CD4-positive, CD25-positive, alpha-beta regulatory T cell (primary cell): ENCODE data around the gene SLC1A1. TPM values are rescaled to one million over a fixed set of nuclear protein-coding genes. Genes with fewer than 3 reads are reported as not detected.
A peak's percentile ranks its signal among the peaks of the same experiment; 100 is the strongest.

Source experiments
- ATAC-seq, 2 donors: fragments of 150-1000 bp; cut with Tn5 transposase; one replicate each; pipeline ENCODE4 v1.10.0; 2021; ENCODE audit warnings: low read depth in 2 of 2, moderate number of reproducible peaks in 2 of 2, moderate library complexity in 1 of 2
- DNase-seq, 3 donors: peaks; one replicate each; pipeline versions ENCODE4 v3.0.0 to v3.0.0-alpha.2; 2012 to 2022; ENCODE audit warnings: mixed read lengths in 1 of 3
- H3K27ac ChIP-seq: one replicate; pipeline ENCODE4 v1.7.0; 2013; ENCODE audit warnings: mild to moderate bottlenecking, low read length; ENCODE audit not compliant: insufficient read depth, poor library complexity, severe bottlenecking
- H3K27me3 ChIP-seq: one replicate; pipeline ENCODE4 v1.7.0; 2013; ENCODE audit warnings: low read length; ENCODE audit not compliant: control insufficient read depth, insufficient read depth
- H3K36me3 ChIP-seq: one replicate; pipeline ENCODE4 v1.7.0; 2013; ENCODE audit warnings: mild to moderate bottlenecking, low read length, moderate library complexity; ENCODE audit not compliant: control insufficient read depth, insufficient read depth
- H3K4me1 ChIP-seq: 2 replicates; pipeline ENCODE4 v1.7.0; 2013; ENCODE audit warnings: mild to moderate bottlenecking, low read length; ENCODE audit not compliant: insufficient read depth, control insufficient read depth, poor library complexity, severe bottlenecking
- H3K4me3 ChIP-seq: one replicate; pipeline ENCODE4 v1.7.0; 2013; ENCODE audit warnings: low read depth, mild to moderate bottlenecking, low read length, moderate library complexity
- H3K9me3 ChIP-seq, 2 experiments: 1 replicate in 1 of 2; 2 replicates in 1 of 2; pipeline ENCODE4 v1.7.0; 2013; ENCODE audit warnings: low read length in 2 of 2, mild to moderate bottlenecking in 1 of 2, moderate library complexity in 1 of 2; ENCODE audit not compliant: control insufficient read depth in 2 of 2
- H3K27ac Mint-ChIP-seq, 3 donors: one replicate each; pipeline ENCODE4 v1.8.0; 2020 to 2022; ENCODE audit warnings: mild to moderate bottlenecking in 3 of 3, mixed read lengths in 3 of 3, moderate library complexity in 2 of 3
- H3K27me3 Mint-ChIP-seq: one replicate; pipeline ENCODE4 v1.8.0; 2022; ENCODE audit warnings: mild to moderate bottlenecking, mixed read lengths
- H3K36me3 Mint-ChIP-seq: one replicate; pipeline ENCODE4 v1.8.0; 2020; ENCODE audit warnings: mixed read lengths
- H3K4me1 Mint-ChIP-seq, 4 donors: one replicate each; pipeline ENCODE4 v1.8.0; 2020 to 2022; ENCODE audit warnings: mixed read lengths in 4 of 4, mild to moderate bottlenecking in 1 of 4
- H3K4me3 Mint-ChIP-seq, 4 donors: one replicate each; pipeline ENCODE4 v1.8.0; 2020 to 2022; ENCODE audit warnings: mild to moderate bottlenecking in 4 of 4, mixed read lengths in 4 of 4, moderate library complexity in 3 of 4
- H3K9me3 Mint-ChIP-seq, 7 donors: one replicate each; pipeline ENCODE4 v1.8.0; 2020 to 2022; ENCODE audit warnings: mixed read lengths in 7 of 7, mild to moderate bottlenecking in 3 of 7, moderate library complexity in 2 of 7
- polyA plus RNA-seq, 4 donors: library from polyadenylated mRNA; unstranded; fragments of 300-500 nt; fragmentation: Illumina TruSeq; gene quantifications; one replicate each; pipeline ENCODE4 v1.2.3, GENCODE V29; 2021
- total RNA-seq: library from RNA; stranded (reverse); gene quantifications from one replicate; pipeline ENCODE4 v1.2.3, GENCODE V29; 2022

The SLC1A1 gene
- total and polyA plus RNA-seq, 5 donors from 2014 or later, result 0.37 to 3.3 (median 1.3) TPM

DNA sequence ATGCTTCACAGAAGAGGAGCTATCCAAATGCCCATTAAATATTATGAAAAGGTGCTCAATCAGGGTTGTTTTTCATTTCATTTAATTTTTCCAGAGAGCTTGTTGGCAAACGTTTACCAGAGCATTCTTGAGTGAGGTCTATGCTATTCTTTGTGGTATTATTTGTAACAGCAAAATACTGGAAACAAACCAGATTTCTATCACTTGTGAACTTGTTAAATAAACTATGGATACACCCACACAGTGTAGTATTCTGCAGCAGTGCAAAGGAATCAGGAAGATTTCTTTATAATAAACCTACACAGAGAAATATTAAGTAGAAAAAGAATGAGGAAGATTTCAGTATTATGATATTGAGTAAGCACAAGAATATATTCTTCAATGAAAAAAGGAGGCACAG is 15.0 kb upstream of the SLC1A1 start:
- DNase-seq (no peak), ATAC-seq (no peak)
- no peak overlapping the region for H3K27ac Mint-ChIP-seq
- no peaks in the 10 kb centered on the region for H3K4me1 ChIP-seq
- H3K27ac ChIP-seq, result no peak overlapping the region
- no peaks in the 10 kb centered on the region for H3K27me3 ChIP-seq
- no peaks in the 10 kb centered on the region for H3K36me3 ChIP-seq
- H3K4me3 ChIP-seq, result no peak overlapping the region
- H3K9me3 ChIP-seq, result no peaks in the 10 kb centered on the region
- no peak overlapping the region for H3K4me3 Mint-ChIP-seq
- H3K36me3 Mint-ChIP-seq, result no peaks in the 10 kb centered on the region
- no peaks in the 10 kb centered on the region for H3K27me3 Mint-ChIP-seq
- peaks cover 0 to 5% (median 0%) of the 10 kb centered on the region in 4 donors for H3K4me1 Mint-ChIP-seq
- H3K9me3 Mint-ChIP-seq, result peaks cover 0 to 9% (median 3%) of the 10 kb centered on the region in 7 donors

DNA sequence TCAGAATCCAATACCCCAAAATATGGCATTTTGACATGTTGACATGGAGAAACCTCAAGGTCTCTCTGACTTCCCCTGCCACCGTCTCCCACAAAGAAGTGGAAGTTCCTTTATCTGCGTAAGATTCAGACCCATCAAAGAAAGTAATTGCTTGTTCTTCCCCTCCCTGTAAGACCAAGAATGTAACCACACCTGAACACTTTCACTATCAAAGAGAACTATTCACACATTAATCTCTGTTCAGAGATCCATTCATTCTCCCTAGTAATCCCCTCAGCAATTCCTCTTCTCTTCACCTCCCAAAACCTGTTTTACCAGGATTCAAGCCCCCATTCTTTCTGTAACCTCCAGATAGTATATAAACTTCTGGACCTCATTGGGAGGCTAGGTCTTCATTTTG is 4.1 kb upstream of the SLC1A1 start:
- DNase-seq, result no peak
- no peak for ATAC-seq
- peaks cover 39% of the 10 kb centered on the region for H3K27me3 Mint-ChIP-seq
- no peaks in the 10 kb centered on the region for H3K9me3 ChIP-seq
- no peaks in the 10 kb centered on the region for H3K36me3 ChIP-seq
- no peaks in the 10 kb centered on the region for H3K36me3 Mint-ChIP-seq
- H3K27me3 ChIP-seq, result peaks cover 2% of the 10 kb centered on the region
- H3K4me3 Mint-ChIP-seq, result no peak overlapping the region
- H3K27ac ChIP-seq, result no peak overlapping the region
- H3K4me1 ChIP-seq, result peaks cover 19% of the 10 kb centered on the region
- no peak overlapping the region for H3K4me3 ChIP-seq
- H3K9me3 Mint-ChIP-seq, result peaks cover 0 to 1% (median 0%) of the 10 kb centered on the region in 7 donors
- peaks cover 5 to 15% (median 11%) of the 10 kb centered on the region in 4 donors for H3K4me1 Mint-ChIP-seq
- no peak overlapping the region for H3K27ac Mint-ChIP-seq

DNA sequence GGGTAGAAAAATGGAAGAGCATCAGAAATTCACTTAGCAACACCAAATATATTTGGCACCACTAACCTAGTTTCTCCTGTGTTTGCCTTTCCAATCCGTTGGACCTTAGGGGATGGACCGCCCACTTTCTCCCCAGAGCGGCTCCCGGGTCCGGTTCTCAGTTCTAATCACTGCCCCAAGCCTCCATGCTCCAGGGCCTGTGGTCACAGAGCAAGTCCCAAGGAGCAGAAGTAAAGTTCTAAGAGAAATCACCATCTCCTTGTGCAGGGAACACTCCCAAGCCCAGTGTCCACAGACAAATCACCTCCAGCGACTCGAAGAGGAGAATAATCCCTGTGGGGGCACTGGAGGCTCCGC is 728 bp upstream of the SLC1A1 start:
- Mint-ChIP-seq H3K27ac (no peak overlapping the region), H3K4me3 (peak overlapping the region; percentile 53 to 91 (median 86)), H3K36me3 (no peaks in the 10 kb centered on the region), H3K27me3 (peaks cover 61% of the 10 kb centered on the region), H3K9me3 (peaks cover 0 to 1% (median 0%) of the 10 kb centered on the region in 7 donors), H3K4me1 (peaks cover 9 to 28% (median 18%) of the 10 kb centered on the region in 4 donors)
- DNase-seq (no peak), ATAC-seq (no peak)
- Histone ChIP-seq H3K27ac (no peak overlapping the region), H3K4me1 (peaks cover 23% of the 10 kb centered on the region), H3K4me3 (no peak overlapping the region), H3K9me3 (no peaks in the 10 kb centered on the region), H3K36me3 (no peaks in the 10 kb centered on the region), H3K27me3 (peaks cover 21% of the 10 kb centered on the region)

DNA sequence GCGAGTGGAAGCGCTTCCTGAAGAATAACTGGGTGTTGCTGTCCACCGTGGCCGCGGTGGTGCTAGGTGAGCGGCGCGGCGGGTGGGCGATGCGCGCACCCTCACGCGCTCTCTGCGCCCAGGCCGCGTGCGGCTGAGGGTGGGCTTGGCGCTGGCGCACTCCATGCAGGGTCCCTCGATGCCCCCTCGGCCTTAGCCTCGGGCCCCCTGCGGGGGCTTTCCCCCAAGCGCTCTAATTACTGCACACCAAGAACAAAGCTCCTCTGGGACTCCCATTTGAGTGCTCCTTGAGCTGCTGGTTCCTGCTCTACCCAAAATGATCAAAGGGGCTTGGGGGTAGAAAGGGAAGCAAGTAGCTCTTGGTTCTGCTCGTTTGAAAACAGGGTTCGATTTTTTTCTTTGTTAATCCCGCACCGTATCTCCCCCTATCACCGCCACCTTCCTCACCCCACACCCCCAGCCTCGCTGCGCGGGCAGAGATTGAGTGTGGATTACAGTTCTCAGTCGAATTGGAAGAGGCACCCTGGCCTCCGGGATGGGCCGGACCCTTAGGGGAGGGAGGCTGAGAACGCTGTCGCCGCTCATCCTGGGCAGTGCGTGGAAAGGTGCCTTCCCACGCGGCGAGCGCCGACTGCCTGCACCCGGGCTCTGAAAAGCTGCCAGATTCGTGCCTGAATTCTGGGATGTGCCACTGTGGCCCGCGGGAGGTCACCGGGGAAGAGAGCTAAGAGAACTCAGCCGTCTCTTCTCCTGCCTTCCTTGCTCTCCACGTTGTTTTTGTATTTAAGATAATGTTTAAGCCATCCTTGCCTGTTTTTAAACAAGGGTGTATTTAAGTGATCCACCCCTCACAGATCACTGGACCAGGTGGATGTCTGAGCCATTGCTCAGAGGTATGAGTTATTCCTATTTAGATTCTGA is 697 bp downstream of the SLC1A1 start:
- Mint-ChIP-seq H3K27ac (peak overlapping the region; percentile 29 to 86 (median 55)), H3K9me3 (peaks cover 0 to 1% (median 0%) of the 10 kb centered on the region in 7 donors), H3K27me3 (peaks cover 71% of the 10 kb centered on the region), H3K4me3 (peak overlapping the region; percentile 80 to 89 (median 86)), H3K4me1 (peaks cover 9 to 27% (median 18%) of the 10 kb centered on the region in 4 donors), H3K36me3 (no peaks in the 10 kb centered on the region)
- H3K36me3 ChIP-seq, result no peaks in the 10 kb centered on the region
- ATAC-seq (no peak), DNase-seq (peak in 1 of 3 donors; percentile 4)
- H3K27me3 ChIP-seq, result peaks cover 21% of the 10 kb centered on the region
- peaks cover 23% of the 10 kb centered on the region for H3K4me1 ChIP-seq
- no peaks in the 10 kb centered on the region for H3K9me3 ChIP-seq
- no peak overlapping the region for H3K27ac ChIP-seq
- H3K4me3 ChIP-seq, result peak overlapping the region; percentile 62

DNA sequence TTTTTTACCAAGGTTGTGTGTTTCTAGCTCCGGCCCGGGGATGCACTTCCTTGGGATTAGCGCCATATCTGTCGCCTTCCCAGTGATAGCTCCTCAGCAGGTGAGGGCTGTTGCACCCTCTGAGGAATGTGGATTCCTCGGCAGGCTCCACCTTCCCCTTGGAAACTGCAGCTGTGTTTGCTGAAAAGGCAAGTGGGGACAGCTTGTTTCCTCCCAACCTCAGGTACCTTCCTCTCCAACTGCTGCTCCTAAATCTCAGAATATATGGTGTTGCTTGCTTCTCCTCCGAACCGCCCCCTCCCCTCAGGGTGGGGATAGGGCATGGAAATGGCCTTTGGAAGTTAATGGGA is 1.3 kb downstream of the SLC1A1 start:
- H3K27me3 ChIP-seq, result peaks cover 21% of the 10 kb centered on the region

DNA sequence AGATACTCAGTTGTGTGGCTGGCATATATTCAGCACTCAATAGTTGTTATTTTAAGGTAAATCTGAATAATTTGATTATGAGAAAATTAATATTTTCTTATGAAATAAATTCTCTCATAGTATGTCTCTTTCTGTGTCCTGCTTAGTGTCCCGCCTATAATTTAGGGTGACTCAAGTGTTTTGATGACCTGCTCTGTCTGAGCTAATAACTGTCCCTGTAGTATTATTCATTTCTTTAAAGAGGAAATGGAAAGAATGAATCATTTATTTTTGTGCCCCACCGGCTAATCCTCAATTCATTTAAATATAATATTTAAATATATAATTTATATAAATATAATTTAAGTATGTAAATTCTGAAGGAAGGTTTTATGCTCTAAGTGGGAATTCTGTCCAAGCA is 4.1 kb downstream of the SLC1A1 start:
- Mint-ChIP-seq H3K36me3 (no peaks in the 10 kb centered on the region), H3K27ac (no peak overlapping the region), H3K27me3 (peaks cover 48% of the 10 kb centered on the region), H3K4me1 (peaks cover 5 to 17% (median 12%) of the 10 kb centered on the region in 4 donors), H3K9me3 (peaks cover 0 to 3% (median 0%) of the 10 kb centered on the region in 7 donors), H3K4me3 (no peak overlapping the region)
- Histone ChIP-seq H3K36me3 (no peaks in the 10 kb centered on the region), H3K4me1 (peaks cover 19% of the 10 kb centered on the region), H3K4me3 (no peak overlapping the region), H3K27ac (no peak overlapping the region), H3K9me3 (no peaks in the 10 kb centered on the region), H3K27me3 (peaks cover 20% of the 10 kb centered on the region)
- ATAC-seq, result no peak
- no peak for DNase-seq

More for the DNA sequence above, 1.3 kb downstream of the SLC1A1 start:
- H3K27ac ChIP-seq, result no peak overlapping the region
- Mint-ChIP-seq H3K27ac (peak overlapping the region in 2 of 3 donors; percentile 29 to 86), H3K4me3 (peak overlapping the region; percentile 80 to 89 (median 86)), H3K4me1 (peaks cover 9 to 20% (median 14%) of the 10 kb centered on the region in 4 donors), H3K36me3 (no peaks in the 10 kb centered on the region), H3K9me3 (peaks cover 0 to 3% (median 0%) of the 10 kb centered on the region in 7 donors), H3K27me3 (peaks cover 68% of the 10 kb centered on the region)
- peaks cover 19% of the 10 kb centered on the region for H3K4me1 ChIP-seq
- H3K9me3 ChIP-seq, result no peaks in the 10 kb centered on the region
- ATAC-seq, result no peak
- no peak for DNase-seq
- H3K36me3 ChIP-seq, result no peaks in the 10 kb centered on the region
- peak overlapping the region; percentile 62 for H3K4me3 ChIP-seq

DNA sequence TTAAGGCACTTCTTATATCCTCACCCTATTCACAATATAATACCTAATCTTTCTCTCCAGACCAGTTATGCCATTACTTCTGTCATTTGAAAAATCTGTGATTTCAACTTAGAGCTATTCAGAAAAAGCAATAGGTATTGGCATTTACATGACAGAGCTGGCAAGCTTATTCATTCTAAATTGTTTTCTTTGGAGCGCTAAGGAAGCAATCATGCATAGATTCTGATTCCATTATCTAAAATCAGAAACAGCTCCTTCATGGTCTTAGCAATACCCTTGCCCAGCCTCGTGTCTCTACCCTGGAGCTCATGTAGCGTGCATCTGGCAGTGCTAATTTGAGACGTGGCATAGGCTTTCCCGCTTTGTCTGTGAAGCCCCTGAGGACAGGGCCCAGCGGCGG is 4.5 kb downstream of the SLC1A1 start:
- no peak overlapping the region for H3K27ac ChIP-seq
- Mint-ChIP-seq H3K27me3 (peaks cover 44% of the 10 kb centered on the region), H3K4me1 (peaks cover 5 to 16% (median 11%) of the 10 kb centered on the region in 4 donors), H3K4me3 (no peak overlapping the region), H3K36me3 (no peaks in the 10 kb centered on the region), H3K27ac (no peak overlapping the region), H3K9me3 (peaks cover 0 to 3% (median 0%) of the 10 kb centered on the region in 7 donors)
- H3K27me3 ChIP-seq, result peaks cover 18% of the 10 kb centered on the region
- no peaks in the 10 kb centered on the region for H3K36me3 ChIP-seq
- H3K4me1 ChIP-seq, result peaks cover 15% of the 10 kb centered on the region
- no peak overlapping the region for H3K4me3 ChIP-seq
- no peak for ATAC-seq
- no peak for DNase-seq
- H3K9me3 ChIP-seq, result no peaks in the 10 kb centered on the region
